Measurements from ENCODE around the gene LAMTOR1.

LAMTOR1 gene

DNA sequence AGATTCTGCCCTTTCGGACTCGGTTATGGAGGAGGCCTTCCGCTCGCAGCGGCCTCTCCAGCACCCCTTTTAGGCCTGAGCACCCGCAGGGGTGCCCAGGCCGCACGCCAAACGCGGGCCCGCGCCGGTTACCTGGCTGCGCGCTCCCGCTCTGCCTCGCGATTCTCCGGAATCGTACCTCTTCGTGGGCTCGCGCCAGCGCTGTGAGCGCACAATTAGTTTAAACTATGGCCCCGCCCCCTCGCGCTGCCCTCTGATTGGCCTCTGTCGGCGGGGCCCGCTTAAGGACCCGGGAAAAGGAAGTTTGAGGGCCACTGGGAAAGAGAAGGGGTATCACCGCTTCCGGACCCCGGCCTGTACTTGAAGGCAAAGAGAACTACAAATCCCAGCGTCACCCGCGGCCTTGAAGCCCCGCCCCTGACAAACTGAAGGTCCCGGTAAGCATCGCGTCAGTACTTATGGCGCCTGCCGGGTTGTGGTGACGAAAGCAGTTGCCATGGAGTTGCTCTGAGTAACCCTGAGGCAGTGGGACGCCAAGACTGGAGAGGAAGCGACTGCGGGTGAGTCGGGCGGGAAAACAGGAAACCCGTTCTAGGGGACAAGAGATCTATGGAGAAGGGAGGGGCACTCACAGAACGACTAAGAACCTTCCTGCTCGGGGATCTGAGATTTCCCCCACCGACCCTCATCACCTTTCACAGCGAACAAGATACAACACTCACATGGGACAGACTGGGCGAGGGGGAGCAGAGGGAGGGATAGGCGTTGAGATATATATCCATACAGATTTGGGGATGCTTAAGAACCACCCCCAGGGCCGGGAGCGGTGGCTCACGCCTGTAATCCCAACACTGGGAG, 22.5 kb downstream of the LAMTOR1 start, which contains the start of the genes LRRC51 and NUMA1:
Gene LRRC51 (plus strand): TSS at position 525 of the 858 bp plus-strand sequence. CDS start 8,234 bp downstream, outside the sequence.
Gene NUMA1 (minus strand): TSS at position 217 of the 858 bp plus-strand sequence. CDS start 44,599 bp downstream, outside the sequence.
- DNase-seq: peak; percentile 99

DNA sequence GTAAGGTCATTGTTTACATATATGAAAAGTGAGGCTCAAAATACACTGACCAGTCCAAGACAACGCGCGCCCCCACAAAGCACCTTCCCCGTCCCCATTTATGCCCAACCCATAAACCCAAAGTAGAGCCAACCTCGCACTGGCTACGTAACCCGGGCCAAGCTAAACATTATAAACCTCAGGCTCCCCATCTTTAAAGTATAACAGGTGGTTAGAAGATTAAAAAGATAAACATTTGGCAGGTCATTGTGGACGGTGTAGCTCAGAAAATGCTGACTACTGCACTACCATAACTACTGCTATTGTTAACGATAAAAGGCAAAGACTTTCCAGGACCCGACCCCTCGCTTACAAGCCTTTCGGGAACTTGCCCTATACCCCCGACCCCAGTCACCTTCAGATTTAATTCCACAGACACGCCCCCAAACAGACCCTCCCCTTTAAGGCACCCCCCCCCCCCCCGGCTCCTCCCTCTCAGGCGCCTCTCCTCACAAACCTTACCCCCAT, 23.2 kb downstream of the LAMTOR1 start:
- no peak for DNase-seq

DNA sequence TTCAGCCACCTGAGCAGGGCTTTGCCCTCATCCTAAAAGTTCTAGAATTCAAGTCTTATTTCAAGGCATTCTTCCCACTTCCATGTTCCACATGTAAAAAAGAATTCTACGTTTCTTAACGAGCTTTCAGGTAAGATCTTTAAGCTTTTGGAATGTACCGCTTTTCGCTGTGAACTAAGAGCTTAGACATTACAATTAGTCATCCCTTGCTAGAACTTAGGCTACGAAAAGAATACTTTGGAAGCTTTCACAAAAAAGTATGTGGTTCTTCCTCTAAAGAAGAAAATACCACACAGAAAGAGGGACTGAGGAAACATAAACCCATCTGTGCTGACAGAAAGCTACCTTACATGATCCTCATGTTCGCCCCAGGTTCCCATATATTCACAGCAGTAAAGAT, 24.6 kb downstream of the LAMTOR1 start:
- no peak for DNase-seq

DNA sequence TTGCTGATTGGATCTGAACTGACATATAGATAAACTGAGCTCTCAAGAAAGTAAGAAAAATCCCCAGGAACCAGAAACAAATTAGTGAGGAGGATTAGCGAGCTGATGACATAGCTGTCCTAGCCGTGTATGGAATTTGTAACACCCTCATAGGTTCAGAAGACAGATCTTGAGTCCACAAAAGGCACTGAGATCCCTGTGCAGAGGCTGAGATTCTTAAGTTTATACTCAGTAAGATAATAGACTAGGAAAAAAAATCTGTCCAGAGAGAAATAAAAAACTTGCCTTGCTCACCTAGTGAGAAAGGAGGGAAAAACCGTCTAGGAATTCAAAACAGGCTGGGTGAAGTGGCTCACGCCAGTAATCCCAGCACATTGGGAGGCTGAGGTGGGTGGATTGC, 27.3 kb downstream of the LAMTOR1 start:
- no peak for DNase-seq

DNA sequence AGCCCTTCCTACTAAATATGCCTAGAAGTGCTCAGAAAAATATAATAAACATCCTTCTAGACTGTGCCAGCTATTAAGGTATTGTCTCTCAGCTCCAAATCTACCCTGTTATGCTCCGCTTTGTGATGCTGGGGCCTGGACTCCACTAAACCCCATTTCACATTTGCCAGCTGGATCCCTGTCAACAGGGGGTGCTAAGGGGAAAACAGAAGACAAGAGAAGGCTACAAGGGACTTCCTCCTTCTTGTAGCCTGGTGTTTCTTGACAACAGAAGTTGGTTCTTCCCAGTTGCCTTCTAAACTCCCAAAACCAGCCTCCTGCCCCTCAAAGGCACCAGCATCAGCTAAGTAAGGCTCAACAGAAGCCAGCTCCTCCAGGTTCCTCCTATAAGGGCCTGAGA, 28.0 kb downstream of the LAMTOR1 start:
- DNase-seq: no peak

DNA sequence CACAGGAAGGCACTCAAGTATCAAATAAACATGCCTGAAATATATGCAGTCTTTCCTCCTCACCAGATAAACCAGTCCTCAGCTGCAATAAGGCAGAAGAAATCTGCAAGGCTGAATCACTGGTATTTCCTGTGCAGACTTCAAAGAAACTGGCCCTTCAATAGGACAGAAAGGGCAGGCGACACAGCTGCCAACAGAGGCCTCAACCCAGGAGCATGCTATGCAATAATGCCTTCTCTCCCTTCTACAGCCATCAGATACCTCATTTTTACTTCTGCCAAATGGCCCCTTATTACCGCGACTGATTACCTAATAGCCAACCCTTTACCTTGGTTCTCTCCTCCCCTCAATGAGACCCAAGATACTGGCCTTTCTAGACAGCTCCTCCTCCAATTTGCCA, 30.7 kb downstream of the LAMTOR1 start:
- DNase-seq: no peak

DNA sequence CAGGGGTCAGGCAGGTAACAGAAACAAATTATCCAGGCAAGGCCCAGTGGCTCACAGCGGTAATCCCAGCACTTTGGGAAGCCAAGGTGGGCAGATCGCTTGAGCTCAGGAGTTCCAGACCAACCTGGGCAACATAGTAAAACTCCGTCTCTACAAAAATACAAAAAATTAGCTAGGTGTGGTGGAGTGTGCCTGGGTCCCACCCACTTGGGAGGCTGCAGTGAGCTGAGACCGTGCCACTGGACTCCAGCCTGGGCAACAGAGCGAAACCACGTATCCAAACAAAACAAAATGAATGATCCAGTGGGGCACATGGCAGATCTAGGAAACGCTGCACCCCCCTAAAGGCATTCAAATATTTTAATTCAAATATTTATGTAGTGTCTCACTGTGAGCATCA, 32.6 kb downstream of the LAMTOR1 start:
- no peak for DNase-seq

DNA sequence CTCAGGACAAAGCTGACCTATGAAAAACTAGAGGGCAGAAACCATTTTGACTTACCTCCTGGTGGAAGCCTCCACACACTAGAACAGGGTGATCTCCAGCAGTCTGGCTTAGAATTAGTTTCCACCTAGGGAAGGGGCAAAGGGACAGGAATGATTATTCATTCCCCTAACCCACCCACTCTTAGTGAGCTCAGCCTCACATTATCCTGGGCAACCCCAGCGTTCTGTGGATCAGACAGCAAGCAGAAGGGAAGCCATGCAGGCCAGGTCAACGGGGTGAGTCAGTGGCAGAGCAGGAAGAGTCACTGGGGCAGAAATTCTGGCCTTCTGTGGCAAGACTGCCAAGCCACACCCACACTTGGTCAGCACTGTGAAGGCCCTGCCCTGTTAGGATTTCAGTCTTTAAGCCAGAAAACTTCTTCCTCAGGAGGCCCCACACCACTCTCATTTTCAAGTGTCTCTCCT, 33.3 kb downstream of the LAMTOR1 start:
- no peak for DNase-seq

DNA sequence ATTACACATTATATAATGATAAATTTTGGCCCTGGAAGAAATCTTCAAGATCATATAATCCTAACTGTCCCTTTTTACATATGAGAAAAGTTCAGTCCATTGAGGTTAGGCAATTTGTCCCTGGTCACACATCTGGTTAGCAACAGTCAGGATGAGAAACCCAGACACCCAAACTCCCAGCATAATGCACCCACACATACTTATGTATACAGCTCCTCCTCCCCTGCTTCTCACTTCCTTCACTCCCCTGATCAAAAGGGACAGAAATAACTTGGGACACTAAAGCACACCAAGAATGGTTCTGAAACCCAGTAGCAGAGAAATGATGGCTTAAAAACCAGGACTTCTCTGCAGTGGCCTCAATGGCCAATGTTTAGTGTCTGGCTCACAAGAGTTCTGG, 33.9 kb downstream of the LAMTOR1 start:
- DNase-seq: no peak

DNA sequence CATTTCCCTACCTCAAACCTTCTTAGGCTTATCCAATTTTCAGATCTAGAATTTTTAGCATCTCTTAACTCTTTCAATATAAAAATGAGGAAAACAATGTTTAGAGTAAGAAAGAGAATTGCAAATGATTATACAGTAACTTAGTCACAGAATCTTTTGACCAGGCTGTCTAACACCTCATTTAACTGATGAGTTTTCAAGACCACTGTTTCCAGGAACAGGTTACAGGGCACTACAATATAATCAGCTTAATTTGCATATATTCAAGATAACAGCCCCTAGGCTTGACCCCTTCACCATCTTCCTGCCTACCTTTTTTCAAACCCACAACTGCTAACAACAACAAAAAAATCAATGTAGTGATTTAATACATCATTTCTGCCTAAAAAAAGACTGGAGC, 35.4 kb downstream of the LAMTOR1 start:
- DNase-seq: no peak

DNA sequence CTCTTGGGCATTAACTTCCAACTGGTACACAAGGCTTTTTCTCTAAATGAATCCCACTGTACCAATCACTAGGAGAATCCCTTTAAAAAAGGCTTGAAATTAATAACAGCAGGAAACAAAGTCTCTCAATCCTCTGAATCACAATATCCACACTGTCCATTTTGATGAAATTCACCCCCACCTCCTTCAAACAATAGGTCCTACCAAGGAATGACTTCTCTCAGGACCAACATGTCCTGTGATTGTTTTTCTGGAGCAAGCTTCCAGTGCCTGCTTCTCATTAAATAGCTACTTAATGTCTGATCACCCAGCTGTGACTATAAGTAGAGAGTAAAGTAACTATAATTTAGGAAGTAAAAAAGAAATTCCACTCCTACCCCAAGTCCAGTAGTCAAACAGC, 35.8 kb downstream of the LAMTOR1 start:
- no peak for DNase-seq

DNA sequence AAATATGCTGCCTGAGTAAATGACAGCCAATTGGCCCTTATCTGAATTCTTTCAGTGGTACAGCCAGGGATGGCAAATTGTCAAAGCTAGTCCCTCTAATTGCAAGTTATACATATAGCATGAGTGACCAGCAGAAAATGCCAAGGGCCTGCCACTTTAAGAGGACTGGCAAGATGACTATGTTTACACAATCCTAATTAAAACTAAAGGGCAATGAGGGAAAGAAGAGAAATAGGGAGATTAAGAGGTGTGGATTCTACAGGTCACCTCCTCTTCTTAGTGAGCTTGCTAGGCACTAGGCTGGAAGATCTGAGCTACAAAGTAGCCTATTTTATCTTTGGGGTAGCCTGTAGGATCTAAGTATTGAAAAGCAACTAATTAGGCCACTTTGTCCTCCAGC, 36.2 kb downstream of the LAMTOR1 start:
- DNase-seq: no peak

DNA sequence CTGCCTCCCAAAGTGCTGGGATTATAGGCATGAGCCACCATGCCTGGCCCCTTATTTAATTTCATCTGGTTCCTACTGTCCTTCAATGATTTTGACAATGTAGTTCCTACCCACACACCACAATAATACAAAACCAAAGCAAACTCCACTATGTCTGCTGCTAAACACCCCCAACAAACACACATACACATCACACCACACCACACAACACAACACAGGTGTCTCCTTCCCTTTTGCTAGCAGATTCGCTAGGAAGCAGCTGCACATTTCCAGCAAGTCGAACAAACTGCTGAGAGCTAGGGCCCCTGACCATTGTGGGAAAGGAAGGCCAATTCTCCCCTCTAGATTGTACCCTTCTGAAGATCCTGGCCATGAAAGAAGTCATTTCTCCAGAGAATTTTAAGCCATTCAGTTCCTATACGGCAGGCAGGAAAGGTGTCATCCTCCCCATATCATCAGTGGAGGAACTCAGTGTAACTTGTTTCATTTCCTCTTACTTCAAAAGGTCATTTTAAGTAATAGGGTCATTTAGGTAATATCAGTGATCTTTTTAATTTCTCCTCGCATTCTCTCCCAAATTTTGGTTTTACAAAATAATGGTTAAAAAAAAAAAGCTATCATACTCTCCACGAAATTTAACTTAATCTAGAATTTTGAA, 41.2 kb downstream of the LAMTOR1 start:
- no peak for DNase-seq

DNA sequence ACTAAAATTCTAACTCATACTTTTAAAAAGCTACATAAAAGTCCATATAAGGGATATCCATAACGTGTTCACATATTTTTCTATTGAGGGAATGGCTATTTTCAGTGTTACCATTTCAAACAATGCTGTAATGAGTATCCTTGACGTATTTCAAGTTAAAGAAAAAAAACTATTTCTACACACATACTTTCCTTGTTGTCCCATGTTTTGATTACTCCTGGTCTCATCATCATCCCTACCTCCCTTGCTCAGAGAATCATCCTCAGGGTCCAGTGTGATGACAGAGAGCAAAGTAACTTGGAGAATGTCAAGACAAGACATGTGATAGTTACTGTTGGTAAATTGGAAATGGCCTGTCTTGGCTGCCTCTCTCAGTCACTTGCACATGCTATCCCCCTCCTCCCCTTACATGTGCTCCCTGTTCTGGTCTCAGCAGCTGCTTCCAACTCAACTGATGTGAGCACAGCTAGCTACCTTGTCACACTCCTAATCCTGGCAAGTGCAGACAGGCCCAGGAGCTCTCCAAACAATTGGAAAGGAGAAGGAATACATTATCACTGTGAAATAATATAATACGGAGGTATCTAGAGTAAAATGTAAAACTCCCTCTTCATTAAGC, 44.6 kb downstream of the LAMTOR1 start:
- no peak for DNase-seq

DNA sequence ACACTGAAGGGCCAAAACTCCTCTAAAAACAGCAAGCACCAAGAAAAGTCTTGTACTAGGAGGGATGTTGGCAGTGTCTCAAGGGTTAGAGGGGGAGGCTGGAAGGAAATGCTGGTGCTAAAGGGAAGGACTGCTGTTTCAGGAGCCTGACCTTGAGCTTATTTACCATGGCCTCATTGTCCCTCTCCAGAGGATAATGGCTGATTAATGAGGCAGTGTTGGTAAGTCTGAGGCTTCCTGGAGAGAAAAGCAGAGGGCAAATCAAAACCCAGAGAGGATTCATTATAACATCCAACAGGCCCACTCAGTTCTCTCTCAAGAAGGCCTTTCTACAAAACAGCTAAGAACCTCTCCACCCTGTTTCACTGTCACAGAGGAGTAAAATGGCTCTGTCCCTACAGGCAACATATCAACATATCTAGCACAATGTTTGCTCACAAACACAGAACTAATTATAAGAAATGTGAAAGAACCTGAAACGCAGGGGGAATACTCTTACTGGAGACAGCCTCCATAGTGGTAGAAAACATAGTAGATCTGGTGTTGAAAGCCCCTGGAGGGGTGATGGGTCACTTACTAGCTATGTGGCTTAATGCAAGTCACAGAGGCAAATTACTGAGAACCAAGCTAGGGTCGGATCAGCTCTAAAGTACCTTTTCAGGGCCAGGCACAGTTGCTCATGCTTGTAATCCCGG, 54.2 kb downstream of the LAMTOR1 start:
- DNase-seq: no peak
